K562 (cell line): ENCODE measurements around the gene OSGEPL1. TPM values are rescaled to one million over a fixed set of nuclear protein-coding genes. Genes with fewer than 3 reads are reported as not detected.

Source experiments
- ASH1L ChIP-seq: fragments of 450-650 bp; IDR thresholded peaks from 2 replicates; pipeline ENCODE4 v1.6.1; 2018; ENCODE audit warnings: borderline replicate concordance, mild to moderate bottlenecking, low read depth; ENCODE audit not compliant: partially characterized antibody
- GABPA ChIP-seq: fragments of 200-800 bp; sonication (Bioruptor generic); conservative IDR thresholded peaks from 2 replicates; pipeline ENCODE4 v1.6.1; 2016; ENCODE audit warnings: low read depth, missing genetic modification characterization, missing compliant biosample characterization
- SMARCA5 ChIP-seq: fragments of 450-650 bp; IDR thresholded peaks from 2 replicates; pipeline ENCODE4 v1.6.1; 2016
- SNRNP70 ChIP-seq: fragments of 200-400 bp; formaldehyde crosslinking; optimal IDR thresholded peaks from 2 replicates; pipeline ENCODE3; 2017; ENCODE audit warnings: low read depth, low read length
- ZFP1 ChIP-seq: fragments of 450-650 bp; formaldehyde crosslinking; IDR thresholded peaks from 2 replicates; pipeline ENCODE4 v1.4.0; 2020; ENCODE audit warnings: mild to moderate bottlenecking, mixed read lengths
- ZFPM2 ChIP-seq: fragments of 250-450 bp; sonication (Bioruptor Pico); IDR thresholded peaks from 2 replicates; pipeline ENCODE4 v1.5.1; 2022; ENCODE audit warnings: mild to moderate bottlenecking
- polyA plus RNA-seq, 8 experiments: library from polyadenylated mRNA; depleted of rRNA in 4 of 8; stranded (reverse) in 5 of 8; unstranded in 3 of 8; fragments of >200 nt; fragmentation: Nextera tagmentation in 2 of 8; fragmentation: Illumina TruSeq in 1 of 8; extraction: Ambion mirVana in 2 of 8; extraction: Trizol in 1 of 8; gene quantifications; 2 replicates each; pipeline versions ENCODE4 v1.2.1 to v1.2.3, GENCODE V29; 2011 to 2014; ENCODE audit warnings: inconsistent platforms in 1 of 8, missing spikeins in 1 of 8
- total RNA-seq, 7 experiments: library from RNA; depleted of rRNA in 6 of 7; stranded (reverse); fragments of >200 nt in 6 of 7; fragmentation: Illumina TruSeq in 2 of 7; extraction: Trizol in 2 of 7; gene quantifications; 2 replicates each; pipeline versions ENCODE4 v1.2.1 to v1.2.3, GENCODE V29; 2011 to 2021; ENCODE audit warnings: low replicate concordance in 1 of 7
- TF ChIP-seq, protein P1 (sequence below), 2 experiments: fragments of 450-650 bp in 1 of 2; sonication (generic) in 1 of 2; formaldehyde crosslinking in 1 of 2; IDR thresholded peaks; 2 replicates each; pipeline versions ENCODE4 v1.7.1 to v1.9.0; 2016 to 2022; ENCODE audit warnings: inconsistent platforms in 1 of 2, mild to moderate bottlenecking in 1 of 2, missing genetic modification reagents in 1 of 2
- TF ChIP-seq, protein P2 (sequence below): fragments of 250-450 bp; sonication (Bioruptor Pico); IDR thresholded peaks from 2 replicates; pipeline ENCODE4 v1.8.0; 2022; ENCODE audit warnings: inconsistent platforms
- TF ChIP-seq, protein P3 (sequence below): sonication (generic); formaldehyde crosslinking; IDR thresholded peaks from 2 replicates; pipeline ENCODE4 v1.8.0; 2023; ENCODE audit warnings: missing genetic modification reagents, mild to moderate bottlenecking, borderline replicate concordance
- TF ChIP-seq, protein P4 (sequence below): fragments of 450-650 bp; formaldehyde crosslinking; IDR thresholded peaks from 2 replicates; pipeline ENCODE4 v1.4.0; 2022; ENCODE audit warnings: mild to moderate bottlenecking, moderate library complexity

OSGEPL1 gene
- total and polyA plus RNA-seq, 9 of the 15 experiments (the other 6 are each of a cell fraction or from before 2014, with no cell fraction given), result 2.5 to 10.8 (median 6.5) TPM

DNA sequence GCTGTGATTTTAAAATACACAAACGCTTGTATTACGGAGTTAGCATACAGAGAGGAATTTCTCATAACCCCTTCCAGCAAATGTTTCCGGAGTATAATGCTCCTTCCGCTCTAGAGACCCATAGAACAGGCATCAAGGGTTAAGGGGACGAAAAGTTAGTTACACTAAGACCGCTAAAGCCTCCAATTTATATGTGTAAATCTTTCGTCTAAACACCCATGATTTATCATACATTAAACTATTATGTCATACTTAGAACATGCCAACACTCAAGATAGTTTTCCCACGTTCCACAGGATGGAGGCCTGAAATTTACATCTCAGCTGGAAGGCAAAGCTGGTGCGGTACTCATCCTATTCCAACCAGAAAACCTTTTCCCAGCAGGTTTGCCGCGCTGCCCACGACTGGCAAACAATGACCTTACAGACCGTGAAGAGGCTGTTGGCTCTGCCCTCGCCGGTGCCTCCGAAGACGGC, 20.9 kb upstream of the OSGEPL1 start (continued):
- TF ChIP-seq, protein P1, sequence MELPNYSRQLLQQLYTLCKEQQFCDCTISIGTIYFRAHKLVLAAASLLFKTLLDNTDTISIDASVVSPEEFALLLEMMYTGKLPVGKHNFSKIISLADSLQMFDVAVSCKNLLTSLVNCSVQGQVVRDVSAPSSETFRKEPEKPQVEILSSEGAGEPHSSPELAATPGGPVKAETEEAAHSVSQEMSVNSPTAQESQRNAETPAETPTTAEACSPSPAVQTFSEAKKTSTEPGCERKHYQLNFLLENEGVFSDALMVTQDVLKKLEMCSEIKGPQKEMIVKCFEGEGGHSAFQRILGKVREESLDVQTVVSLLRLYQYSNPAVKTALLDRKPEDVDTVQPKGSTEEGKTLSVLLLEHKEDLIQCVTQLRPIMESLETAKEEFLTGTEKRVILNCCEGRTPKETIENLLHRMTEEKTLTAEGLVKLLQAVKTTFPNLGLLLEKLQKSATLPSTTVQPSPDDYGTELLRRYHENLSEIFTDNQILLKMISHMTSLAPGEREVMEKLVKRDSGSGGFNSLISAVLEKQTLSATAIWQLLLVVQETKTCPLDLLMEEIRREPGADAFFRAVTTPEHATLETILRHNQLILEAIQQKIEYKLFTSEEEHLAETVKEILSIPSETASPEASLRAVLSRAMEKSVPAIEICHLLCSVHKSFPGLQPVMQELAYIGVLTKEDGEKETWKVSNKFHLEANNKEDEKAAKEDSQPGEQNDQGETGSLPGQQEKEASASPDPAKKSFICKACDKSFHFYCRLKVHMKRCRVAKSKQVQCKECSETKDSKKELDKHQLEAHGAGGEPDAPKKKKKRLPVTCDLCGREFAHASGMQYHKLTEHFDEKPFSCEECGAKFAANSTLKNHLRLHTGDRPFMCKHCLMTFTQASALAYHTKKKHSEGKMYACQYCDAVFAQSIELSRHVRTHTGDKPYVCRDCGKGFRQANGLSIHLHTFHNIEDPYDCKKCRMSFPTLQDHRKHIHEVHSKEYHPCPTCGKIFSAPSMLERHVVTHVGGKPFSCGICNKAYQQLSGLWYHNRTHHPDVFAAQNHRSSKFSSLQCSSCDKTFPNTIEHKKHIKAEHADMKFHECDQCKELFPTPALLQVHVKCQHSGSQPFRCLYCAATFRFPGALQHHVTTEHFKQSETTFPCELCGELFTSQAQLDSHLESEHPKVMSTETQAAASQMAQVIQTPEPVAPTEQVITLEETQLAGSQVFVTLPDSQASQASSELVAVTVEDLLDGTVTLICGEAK (IDR thresholded peaks at IDR 0.05), result peak; percentile 77
- TF ChIP-seq, protein P1 (CRISPR knock-in tag; IDR thresholded peaks at IDR 0.05), result no peak
- TF ChIP-seq, protein P2, sequence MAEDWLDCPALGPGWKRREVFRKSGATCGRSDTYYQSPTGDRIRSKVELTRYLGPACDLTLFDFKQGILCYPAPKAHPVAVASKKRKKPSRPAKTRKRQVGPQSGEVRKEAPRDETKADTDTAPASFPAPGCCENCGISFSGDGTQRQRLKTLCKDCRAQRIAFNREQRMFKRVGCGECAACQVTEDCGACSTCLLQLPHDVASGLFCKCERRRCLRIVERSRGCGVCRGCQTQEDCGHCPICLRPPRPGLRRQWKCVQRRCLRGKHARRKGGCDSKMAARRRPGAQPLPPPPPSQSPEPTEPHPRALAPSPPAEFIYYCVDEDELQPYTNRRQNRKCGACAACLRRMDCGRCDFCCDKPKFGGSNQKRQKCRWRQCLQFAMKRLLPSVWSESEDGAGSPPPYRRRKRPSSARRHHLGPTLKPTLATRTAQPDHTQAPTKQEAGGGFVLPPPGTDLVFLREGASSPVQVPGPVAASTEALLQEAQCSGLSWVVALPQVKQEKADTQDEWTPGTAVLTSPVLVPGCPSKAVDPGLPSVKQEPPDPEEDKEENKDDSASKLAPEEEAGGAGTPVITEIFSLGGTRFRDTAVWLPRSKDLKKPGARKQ, result no peak
- TF ChIP-seq ZFP1, result no peak
- TF ChIP-seq GABPA (tag), result peak; percentile 72
- no peak for TF ChIP-seq ASH1L
- TF ChIP-seq, protein P3, sequence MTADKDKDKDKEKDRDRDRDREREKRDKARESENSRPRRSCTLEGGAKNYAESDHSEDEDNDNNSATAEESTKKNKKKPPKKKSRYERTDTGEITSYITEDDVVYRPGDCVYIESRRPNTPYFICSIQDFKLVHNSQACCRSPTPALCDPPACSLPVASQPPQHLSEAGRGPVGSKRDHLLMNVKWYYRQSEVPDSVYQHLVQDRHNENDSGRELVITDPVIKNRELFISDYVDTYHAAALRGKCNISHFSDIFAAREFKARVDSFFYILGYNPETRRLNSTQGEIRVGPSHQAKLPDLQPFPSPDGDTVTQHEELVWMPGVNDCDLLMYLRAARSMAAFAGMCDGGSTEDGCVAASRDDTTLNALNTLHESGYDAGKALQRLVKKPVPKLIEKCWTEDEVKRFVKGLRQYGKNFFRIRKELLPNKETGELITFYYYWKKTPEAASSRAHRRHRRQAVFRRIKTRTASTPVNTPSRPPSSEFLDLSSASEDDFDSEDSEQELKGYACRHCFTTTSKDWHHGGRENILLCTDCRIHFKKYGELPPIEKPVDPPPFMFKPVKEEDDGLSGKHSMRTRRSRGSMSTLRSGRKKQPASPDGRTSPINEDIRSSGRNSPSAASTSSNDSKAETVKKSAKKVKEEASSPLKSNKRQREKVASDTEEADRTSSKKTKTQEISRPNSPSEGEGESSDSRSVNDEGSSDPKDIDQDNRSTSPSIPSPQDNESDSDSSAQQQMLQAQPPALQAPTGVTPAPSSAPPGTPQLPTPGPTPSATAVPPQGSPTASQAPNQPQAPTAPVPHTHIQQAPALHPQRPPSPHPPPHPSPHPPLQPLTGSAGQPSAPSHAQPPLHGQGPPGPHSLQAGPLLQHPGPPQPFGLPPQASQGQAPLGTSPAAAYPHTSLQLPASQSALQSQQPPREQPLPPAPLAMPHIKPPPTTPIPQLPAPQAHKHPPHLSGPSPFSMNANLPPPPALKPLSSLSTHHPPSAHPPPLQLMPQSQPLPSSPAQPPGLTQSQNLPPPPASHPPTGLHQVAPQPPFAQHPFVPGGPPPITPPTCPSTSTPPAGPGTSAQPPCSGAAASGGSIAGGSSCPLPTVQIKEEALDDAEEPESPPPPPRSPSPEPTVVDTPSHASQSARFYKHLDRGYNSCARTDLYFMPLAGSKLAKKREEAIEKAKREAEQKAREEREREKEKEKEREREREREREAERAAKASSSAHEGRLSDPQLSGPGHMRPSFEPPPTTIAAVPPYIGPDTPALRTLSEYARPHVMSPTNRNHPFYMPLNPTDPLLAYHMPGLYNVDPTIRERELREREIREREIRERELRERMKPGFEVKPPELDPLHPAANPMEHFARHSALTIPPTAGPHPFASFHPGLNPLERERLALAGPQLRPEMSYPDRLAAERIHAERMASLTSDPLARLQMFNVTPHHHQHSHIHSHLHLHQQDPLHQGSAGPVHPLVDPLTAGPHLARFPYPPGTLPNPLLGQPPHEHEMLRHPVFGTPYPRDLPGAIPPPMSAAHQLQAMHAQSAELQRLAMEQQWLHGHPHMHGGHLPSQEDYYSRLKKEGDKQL (CRISPR knock-in tag), result no peak
- no peak for TF ChIP-seq ZFPM2 (CRISPR knock-in tag)
- TF ChIP-seq, protein P4, sequence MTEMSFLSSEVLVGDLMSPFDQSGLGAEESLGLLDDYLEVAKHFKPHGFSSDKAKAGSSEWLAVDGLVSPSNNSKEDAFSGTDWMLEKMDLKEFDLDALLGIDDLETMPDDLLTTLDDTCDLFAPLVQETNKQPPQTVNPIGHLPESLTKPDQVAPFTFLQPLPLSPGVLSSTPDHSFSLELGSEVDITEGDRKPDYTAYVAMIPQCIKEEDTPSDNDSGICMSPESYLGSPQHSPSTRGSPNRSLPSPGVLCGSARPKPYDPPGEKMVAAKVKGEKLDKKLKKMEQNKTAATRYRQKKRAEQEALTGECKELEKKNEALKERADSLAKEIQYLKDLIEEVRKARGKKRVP (CRISPR knock-in tag), result no peak; the same call in 1 of the 2 replicates
- TF ChIP-seq SMARCA5, result no peak
- TF ChIP-seq SNRNP70, result no peak
